Hepatocyte (in vitro differentiated cells): ENCODE measurements around the gene INPP4B.

Experiments used
- CTCF ChIP-seq: fragments of 200-600 bp; sonication (generic); IDR thresholded peaks from 2 replicates; pipeline ENCODE4 v1.5.1; 2016; ENCODE audit warnings: antibody characterized with exemption, mild to moderate bottlenecking; ENCODE audit not compliant: poor library complexity
- EZH2phosphoT487 ChIP-seq: fragments of 200-600 bp; sonication (generic); IDR thresholded peaks from one replicate; pipeline ENCODE4 v1.6.1; 2018; ENCODE audit warnings: antibody characterized with exemption, mild to moderate bottlenecking, low read depth, moderate library complexity; ENCODE audit not compliant: unreplicated experiment, severe bottlenecking

GRCh38 chr4:142009751-142010150, 836.4 kb downstream of the INPP4B start:
- no peak for TF ChIP-seq CTCF
- no peak for TF ChIP-seq EZH2phosphoT487
